Prostate gland (tissue), 2 donors: ENCODE data around the gene ATF6.

Experiments
- CTCF ChIP-seq, 4 experiments: fragments of 200-600 bp in 2 of 4; fragments of 450-650 bp in 2 of 4; sonication (generic) in 2 of 4; IDR thresholded peaks; 1 replicate in 3 of 4; 2 replicates in 1 of 4; pipeline ENCODE4 v1.5.1; 2016 to 2019; ENCODE audit warnings: antibody characterized with exemption in 4 of 4, mild to moderate bottlenecking in 2 of 4, moderate library complexity in 2 of 4
- POLR2A ChIP-seq: fragments of 450-650 bp; IDR thresholded peaks from one replicate; pipeline ENCODE4 v1.6.1; 2016; ENCODE audit warnings: antibody characterized with exemption, mild to moderate bottlenecking

- TF ChIP-seq CTCF (IDR thresholded peaks at IDR 0.05) (no peak), POLR2A (no peak)
These were observed 113.1 kb downstream of the ATF6 start for GRCh38 chr1:161879261-161879660.
